KG1 (cell line): ENCODE data around the gene NRDC.

Experiments used
- DNase-seq: peaks from one replicate; lab custom pipeline; 2025; lab: John Stamatoyannopoulos, UW

Gene NRDC, protein sequence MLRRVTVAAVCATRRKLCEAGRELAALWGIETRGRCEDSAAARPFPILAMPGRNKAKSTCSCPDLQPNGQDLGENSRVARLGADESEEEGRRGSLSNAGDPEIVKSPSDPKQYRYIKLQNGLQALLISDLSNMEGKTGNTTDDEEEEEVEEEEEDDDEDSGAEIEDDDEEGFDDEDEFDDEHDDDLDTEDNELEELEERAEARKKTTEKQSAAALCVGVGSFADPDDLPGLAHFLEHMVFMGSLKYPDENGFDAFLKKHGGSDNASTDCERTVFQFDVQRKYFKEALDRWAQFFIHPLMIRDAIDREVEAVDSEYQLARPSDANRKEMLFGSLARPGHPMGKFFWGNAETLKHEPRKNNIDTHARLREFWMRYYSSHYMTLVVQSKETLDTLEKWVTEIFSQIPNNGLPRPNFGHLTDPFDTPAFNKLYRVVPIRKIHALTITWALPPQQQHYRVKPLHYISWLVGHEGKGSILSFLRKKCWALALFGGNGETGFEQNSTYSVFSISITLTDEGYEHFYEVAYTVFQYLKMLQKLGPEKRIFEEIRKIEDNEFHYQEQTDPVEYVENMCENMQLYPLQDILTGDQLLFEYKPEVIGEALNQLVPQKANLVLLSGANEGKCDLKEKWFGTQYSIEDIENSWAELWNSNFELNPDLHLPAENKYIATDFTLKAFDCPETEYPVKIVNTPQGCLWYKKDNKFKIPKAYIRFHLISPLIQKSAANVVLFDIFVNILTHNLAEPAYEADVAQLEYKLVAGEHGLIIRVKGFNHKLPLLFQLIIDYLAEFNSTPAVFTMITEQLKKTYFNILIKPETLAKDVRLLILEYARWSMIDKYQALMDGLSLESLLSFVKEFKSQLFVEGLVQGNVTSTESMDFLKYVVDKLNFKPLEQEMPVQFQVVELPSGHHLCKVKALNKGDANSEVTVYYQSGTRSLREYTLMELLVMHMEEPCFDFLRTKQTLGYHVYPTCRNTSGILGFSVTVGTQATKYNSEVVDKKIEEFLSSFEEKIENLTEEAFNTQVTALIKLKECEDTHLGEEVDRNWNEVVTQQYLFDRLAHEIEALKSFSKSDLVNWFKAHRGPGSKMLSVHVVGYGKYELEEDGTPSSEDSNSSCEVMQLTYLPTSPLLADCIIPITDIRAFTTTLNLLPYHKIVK

DNA sequence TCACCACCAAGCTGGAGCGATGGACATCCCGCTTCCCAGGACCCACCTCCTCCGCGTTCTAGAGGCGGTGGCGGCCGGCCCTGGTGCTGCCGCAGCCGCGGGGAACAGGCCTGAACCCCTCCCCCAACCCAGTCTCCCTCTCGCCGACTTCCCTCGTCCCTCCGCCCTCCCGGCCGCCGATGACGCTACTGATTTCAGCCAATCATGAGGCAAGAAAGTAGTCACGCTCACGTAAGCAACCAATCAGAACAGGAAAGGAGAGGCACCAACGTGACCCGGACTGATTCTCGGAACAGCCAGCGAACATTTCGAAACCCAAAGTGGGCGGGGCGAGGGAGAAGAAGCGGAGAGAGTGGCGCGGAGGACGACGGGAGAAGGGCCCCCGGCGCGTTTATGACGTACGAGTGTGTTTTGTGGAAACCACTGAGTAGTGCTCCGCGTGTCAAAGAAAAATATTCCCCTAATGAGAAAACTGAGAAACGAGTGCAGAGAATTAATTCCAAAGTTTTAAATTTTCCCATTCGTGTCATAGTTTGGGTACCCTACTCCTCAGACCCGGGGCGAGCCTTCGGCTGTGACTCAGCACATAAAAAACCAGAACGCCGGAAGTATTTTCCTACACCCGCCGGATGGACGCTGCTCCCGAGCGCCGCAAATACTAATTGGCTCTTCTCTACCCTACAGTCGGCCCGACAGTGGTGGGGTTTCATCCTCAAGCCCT lies at the start of gene NRDC:
TSS of gene NRDC (minus strand) at position 112 of the 721 bp plus-strand sequence. CDS start 112 bp downstream, outside the sequence.
- DNase-seq: peak; percentile 97

GRCh38 chr1:51927029-51927428 lies 48.5 kb upstream of the NRDC start:
- no peak for DNase-seq

DNA sequence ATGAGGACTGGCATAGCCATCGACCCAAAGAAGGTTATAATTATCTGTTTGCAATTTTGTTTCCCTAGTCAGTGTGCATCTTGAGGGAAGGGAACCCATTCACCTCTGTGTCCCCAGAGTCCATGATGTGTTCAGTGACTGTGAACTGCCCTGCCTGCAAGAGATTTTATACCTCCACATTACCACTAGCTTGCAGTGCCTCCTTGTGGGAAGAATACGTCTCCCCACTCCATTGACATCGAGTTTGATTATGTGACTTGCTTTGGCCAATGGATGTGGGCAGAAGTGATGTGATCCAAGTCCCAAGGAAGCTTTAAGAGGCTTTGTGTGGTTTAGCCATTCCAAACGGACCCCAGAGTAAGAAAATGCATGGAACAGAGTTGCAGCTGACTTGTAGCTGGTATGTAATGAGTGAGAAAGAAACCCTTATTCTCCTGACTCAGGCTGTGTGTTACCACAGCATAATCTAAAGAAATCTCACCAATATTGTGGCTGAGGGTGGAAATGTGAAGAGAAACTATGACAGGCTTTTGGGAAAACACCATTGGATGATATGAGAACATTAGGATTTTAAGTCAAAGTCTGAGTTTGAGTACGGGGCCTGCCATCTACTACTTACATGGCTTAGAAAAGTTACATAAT lies 47.8 kb upstream of the NRDC start:
- DNase-seq: no peak

DNA sequence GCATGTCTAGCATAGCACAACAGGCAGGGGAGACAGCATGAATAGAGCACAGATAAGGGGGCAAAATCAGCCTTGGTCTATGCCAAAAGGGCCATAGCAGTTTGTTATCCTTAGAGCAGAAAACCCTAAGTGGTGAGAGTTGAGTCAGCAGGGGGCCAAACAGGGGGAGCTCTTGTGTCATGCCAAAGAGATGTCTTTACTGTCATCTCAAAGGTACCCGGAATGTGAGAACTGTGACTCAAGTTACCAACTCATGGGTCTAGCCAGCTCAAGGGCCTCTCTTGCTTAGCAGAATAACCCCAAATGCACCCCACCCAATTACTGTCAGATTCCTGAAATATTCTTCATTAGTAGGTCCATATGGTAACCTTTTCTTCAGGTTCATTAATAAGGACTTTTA lies 45.9 kb upstream of the NRDC start:
- DNase-seq: no peak

- DNase-seq: no peak
Measured at GRCh38 chr1:51922040-51922439, 43.5 kb upstream of the NRDC start.

- no peak for DNase-seq
Measured at GRCh38 chr1:51920130-51920529, 41.6 kb upstream of the NRDC start.

DNA sequence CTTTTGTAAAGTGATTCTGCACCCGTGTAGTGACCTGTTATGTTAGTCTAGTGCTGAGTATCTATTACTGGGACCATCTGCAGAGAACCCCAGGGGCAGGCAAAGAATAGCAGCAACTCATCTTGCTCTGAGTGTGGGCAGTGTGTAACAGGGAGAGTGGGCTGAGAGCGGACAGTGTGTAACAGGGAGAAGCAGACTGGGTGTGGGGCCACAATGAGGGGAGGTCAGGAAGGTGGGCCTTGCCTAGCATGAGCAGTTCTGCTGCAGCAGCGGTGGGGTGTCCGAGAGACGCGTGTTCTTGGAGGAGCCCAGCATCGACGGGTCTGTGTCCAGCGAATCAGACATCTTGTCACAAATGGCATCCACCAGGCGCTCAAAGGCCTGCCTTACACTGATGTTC lies 41.2 kb upstream of the NRDC start:
- no peak for DNase-seq

DNA sequence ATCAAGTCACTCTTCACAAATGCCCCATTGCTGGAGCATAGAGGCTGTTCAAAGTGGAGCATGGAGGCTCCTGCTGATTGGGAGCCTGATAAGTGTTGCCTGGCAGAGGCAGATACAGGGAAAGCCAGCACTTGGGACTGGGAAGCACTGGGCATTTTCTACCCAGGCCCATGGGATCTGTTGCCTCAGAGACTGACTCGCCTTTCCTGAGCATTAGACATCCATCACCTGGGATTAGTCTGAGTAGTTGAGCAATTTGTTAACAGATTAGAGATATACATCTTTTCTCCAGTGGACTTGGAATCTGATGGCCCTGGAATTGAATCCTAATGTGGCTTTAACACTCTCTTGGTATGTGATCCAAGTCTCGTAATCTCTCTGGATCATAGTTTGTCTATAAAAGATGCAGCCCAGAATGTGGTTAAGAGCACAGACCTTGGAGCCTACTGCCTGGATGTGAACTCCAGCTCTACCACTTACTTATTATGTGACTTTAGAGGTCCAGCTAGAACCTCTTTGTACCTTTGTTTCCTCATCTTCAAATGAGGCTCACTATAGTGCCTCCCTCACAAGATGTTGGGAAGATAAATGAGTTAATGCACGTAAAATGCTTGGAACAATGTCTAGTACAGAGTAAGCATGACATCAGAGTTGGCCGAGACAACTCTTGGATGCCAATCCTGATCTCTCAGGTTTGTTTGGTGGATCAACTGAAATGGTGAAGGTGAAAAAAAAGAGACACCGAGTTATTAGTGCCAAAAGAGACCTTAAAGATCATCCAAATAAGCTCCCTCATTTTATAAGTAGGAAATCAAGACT lies 38.3 kb upstream of the NRDC start:
- DNase-seq: no peak

GRCh38 chr1:51915951-51916350 lies 37.4 kb upstream of the NRDC start:
- DNase-seq: no peak

DNA sequence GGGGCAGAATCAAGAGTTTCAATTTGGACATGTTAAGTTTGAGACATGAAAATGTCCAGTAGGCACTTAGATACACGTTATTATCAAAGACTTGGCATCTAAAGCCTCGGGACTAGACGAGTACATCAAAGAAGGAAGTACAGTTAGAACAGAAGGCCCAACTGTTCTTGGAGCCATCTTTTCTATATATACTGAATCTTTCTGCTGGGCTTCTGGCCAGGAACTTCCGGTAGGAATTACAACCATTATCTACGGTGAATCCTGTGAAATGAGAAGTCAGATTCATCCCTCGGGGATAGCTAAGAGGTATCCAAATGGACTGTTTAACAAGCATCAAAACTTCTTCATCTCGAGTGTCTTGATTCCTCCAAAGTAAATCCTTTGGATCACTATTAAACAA lies 34.4 kb upstream of the NRDC start:
- no peak for DNase-seq

GRCh38 chr1:51910221-51911000 lies 31.9 kb upstream of the NRDC start:
- no peak for DNase-seq

DNA sequence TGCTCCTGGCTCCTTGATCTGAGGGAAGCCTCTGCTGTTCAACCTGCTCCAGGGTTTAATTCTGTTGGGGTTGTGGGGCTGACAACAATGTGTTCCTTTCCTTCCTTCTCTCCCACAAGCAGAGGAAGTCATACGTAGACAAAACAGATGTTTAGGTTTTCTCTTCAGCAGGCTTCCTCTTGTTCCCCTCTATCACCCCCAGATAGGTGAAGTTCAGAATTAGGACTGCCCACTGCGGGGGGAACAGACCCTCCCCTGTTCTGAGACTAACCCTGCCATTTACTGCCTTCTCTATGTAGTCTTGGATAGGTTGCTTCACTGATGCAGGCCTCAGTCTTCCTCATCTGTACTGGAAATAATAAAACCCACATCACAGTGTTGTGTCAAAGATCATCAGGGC lies 30.0 kb upstream of the NRDC start:
- DNase-seq: no peak

- no peak for DNase-seq
Measured at GRCh38 chr1:51907079-51907702, 28.7 kb upstream of the NRDC start.

DNA sequence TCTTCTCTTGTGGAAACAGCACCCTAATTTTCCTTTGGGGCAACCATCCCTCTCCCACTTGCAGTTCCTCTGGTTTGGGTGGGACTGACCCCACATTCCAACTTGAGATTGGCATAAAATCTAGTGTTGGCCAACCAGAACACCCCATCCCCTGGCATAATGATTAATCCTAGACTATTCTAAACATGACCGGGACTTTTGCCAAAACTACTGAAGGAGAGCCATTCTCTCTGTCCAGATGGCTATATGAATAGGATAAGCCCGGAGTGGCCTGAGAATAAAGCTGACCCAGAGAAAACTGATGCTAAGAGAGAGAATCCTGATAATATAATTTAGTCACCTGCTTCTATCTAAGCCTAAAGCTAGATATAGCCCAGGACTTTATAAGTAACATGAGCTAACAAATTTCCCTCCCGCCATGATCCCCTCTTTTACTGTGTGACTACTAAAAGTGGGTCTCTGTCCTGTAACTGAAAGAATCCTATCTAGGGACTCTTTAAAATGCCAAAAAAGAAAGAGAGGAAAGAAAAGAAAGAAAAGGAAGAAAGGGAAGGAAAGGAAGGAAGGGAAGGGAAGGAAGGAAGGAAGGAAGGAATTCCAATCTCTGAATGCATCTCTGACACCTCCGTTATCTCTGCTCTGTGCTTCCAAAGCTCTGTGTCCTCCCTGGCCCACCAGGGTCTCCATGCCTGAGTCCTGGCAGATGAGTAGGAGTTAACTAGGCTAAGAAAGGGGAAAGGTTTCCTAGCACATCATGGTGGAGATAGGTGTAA lies 28.0 kb upstream of the NRDC start:
- DNase-seq: no peak

DNA sequence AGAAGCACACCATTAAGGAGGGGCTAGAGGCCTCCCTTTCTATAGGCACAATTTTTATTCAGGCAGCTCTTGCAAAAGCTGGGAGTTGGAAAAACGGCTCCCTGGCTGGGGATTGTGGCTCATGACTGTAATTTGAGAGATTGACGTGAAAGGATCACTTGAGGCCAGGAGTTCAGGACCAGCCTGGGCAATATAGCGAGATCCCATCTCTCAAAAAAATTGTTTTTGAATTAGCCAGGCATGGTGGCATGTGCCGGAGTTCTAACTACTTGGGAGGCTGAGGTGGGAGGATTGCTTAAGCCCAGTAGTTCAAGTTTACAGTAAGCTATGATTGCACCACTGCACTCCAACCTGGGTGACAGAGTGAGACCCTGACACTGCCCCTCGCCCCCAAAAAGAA lies 23.9 kb upstream of the NRDC start:
- DNase-seq: no peak

DNA sequence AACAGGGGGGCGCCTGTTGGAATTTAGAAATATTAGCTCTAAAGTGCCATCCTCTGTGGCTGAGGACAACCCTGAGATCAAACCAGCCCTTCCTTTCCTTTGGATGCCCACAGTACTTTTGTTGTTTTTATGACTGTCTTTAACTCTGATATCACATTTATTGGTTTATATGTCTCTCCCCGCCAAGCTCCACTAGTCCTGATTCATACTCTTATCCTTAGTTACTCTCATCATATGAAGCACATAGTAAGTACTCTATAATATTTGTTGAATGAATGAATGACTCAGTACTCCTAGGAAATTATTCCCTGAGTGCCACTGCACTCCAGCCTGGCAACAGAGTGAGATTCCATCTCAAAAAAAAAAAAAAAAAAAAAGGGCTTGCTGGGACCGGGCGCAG lies 22.6 kb upstream of the NRDC start:
- DNase-seq: no peak

DNA sequence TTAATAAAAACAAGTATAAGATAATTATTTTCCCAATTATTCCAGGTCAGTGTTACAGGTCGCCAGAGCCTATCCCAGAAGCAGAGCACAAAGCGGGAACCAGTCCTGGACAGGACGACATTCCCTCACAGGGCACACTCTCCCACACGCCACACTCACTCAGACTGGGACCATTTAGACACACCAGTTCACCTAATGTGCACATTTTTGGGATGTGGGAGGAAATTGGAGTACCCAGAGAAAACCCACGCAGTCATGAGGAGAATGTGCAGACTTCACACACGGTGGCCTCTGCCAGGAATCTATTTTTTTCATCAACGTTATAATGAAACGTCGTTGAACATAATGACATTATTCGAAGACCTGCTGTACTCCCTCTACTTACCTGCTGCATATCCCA lies 20.5 kb upstream of the NRDC start:
- no peak for DNase-seq

DNA sequence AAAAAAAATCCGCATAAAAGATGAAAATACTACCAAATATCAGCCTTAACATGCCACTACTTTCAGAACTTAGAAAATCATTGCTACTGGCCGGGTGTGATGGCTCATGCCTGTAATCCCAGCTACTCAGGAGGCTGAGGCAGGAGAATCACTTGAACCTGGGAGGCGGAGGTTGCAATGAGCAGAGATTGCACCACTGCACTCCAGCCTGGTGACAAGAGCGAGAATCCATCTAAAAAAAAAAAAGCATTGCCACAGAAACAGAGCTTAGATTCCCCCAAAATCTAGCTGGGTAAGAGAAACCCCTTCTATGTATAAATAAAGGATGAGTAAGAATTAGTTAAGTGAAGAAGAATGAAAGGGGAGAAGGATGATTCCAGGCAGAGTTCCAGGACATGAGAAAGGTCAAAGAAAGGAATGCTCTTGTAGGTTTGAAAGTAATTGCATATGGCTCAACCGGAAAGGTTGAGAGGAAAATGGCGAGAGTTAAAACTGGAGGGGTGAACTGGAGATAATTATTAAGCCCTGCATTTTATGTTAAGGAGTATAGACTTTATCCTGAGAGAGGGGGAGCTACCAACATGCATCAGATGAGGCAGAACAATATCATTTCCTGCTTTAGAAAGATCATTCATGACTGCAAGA lies 19.7 kb upstream of the NRDC start:
- DNase-seq: no peak
